GM18870 (cell line): ENCODE results near the gene LDLR.
"Not testable (repeated sequence)": the region's sequence is repeated elsewhere in the genome, so short reads cannot be mapped to it uniquely, and the experiment has no call there.

ENCODE experiments used
- ATAC-seq: cut with Tn5 transposase; IDR thresholded peaks from one replicate; pipeline ENCODE4 v1.9.1; 2021; ENCODE audit warnings: moderate library complexity; ENCODE audit not compliant: unreplicated experiment

Gene LDLR

DNA sequence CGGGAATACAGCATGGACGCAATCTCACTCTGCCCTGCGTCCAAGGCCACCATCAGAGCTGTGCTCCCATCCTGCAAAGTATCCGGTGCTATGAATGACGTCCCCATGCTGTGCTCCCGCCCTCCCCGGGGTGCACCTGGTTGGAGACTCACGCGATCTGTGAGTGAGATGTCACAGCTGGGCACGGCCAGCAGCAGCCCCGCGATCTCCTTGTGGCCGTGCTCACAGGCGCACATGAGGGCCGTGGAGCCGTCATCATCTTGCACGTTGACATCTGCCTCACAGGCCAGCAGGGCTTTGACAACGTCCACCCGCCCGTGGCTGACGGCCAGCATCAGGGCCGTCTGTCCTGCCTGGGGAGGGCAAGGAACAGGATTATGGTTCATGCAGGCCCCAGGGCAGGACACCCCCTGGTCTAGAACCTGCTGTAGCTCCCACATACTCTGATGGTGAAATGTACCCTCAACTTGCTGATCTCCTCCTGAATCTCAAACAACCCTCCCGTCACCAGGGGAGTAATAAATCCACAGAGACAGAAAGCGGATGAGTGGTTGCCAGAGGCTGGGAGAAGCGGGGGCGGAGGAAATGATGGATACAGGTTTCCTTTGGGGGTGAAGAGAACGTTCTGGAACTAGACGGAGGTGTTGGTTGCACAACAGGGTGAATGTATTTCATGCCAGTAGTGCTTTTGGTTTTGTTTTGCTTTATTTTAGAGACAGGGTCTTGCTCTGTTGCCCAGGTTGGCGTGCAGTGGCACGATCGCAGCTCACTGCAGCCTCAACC, 80.8 kb downstream of the LDLR start:
- no peak for ATAC-seq

DNA sequence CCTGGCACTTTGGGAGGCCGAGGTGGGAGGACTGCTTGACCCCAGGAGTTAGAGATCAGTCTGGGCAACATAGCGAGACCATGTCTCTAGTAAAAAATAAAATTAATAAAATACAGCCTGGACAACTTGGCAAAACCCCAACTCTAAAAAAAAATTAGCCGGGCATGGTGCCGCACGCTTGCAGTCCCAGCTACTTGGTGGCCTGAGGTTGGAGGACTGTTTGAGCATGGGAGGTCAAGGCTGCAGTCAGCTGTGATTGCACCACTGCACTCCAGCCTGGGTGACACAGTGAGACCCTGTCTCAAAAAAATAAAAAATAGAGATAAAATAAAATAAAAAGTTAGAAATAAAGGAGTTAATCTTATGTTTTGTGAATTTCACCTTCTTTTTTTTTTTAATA, 81.9 kb downstream of the LDLR start:
- no peak for ATAC-seq

DNA sequence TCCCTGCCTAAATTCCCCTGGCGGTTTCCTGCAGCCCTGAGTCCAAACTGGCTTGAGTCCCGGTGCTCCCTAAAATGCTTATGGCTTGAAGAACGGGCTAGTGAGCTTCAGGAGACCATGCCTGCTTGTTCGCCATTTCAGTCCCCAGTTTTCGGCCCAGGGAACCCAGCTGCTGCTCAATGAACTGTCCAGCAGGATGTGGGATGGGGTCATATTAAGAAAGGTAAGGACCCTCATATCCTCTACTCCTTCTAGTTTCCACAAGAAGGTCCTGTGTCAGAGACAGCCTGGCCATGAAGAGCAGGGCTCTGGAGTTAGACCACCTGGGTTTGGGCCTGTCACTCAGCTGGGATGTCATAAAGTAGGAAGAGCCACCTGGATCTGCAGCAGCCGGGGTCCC, 83.3 kb downstream of the LDLR start:
- ATAC-seq = no peak

DNA sequence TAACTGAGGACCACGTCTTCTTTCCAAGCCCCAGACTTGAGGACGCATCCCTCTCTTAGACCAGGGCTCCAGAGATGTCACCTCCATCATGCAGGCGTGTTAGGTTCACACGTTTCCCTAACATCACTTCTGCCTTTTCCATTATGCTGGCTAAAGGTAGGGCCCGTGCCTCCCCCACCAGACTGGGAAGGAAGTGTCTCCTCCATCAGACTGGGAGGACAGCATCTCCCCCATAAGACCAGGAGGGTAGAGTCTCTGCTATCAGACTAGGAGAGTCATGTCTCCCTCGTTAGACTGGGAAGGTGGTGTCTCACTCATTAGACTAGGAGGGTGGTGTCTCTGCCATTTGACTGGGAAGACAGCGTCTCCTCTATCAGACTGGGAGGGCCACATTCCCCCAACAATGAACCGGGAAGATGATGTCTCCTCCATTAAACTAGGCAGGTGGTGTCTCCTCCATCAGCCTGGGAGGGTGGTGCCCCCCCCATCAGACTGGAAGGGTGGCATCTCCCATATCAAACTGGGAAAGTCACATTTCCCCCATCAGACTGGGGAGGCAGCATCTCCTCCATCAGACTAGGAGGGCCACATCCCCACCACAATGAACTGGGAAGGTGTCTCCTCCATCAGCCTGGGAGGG, 84.4 kb downstream of the LDLR start:
- no peak for ATAC-seq

GRCh38 chr19:11174336-11174735, 85.1 kb downstream of the LDLR start:
- ATAC-seq = no peak

- no peak for ATAC-seq
Observed at GRCh38 chr19:11175920-11176319, 86.7 kb downstream of the LDLR start.

DNA sequence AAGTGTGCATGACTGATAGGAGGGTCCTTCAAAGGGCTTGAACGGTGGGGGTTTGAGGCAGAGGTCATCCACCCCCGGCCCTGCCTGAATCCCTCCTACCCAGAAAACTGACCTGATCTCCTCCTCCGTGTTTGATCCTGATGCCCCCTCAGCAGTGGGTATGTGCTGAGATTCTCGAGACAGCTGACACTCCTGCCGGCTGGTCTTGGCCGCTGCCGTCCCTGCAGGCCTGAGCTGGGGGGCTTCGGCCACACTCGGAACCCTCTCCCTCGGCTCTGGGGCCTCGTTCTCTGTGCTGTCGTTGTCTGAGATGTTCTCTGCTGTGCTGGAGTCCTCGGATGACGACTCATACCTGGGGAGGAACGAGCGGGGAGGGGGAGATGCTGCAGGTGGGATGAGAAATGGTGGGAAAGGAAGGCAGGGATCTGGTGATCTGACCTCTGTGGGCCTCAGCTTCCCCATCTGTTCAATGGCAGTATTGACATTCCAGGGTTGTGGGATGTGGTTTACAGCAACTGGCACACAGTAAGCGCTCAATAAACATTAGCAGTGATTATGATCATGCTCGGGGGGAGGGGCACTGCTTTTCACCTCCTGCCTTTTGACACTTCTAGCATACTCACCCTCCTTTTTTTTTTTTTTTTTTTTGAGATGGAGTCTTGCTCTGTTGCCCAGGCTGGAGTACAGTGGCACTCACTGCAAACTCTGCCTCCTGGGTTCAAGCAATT, 87.4 kb downstream of the LDLR start:
- ATAC-seq = no peak

GRCh38 chr19:11177592-11177991, 88.3 kb downstream of the LDLR start:
- no peak for ATAC-seq

DNA sequence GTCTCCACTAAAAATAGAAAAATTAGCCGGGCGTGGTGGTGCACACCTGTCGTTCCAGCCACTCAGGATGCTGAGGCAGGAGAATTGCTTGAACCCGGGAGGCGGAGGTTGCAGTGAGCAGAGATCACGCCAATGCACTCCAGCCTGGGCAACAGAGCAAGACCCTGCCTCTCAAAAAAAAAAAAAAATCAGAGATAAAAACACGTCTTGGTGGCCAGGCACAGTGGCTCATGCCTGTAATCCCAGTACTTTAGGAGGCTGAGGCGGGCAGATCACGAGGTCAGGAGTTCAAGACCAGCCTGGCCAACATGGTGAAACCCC, 89.8 kb downstream of the LDLR start:
- ATAC-seq = not testable (repeated sequence)

DNA sequence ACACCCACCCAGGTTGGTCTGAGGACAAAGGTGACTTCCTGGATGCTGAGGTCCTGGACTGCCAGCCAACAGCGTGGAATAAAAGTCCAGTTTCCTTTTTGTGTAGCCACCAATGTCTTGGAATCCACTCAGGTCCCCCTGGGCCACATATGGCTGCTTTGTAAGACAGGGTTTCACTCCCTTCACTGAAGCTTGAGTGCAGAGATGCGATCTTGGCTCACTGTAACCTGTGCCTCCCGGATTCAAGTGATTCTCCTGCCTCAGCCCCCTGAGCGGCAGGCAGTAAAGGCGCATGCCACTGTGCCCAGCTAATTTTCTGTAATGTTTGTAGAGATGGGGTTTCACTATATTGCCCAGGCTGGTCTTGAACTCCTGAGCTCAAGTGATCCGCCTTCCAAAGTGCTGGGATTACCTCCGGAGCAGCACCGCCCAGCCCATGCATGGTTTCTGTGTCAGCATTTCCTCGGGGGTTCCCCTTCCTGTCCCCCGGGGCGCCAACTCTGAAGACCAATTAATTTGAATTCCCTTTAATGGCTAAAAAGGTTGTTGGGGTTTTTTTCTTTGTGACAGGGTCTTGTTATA, 90.5 kb downstream of the LDLR start:
- no peak for ATAC-seq

DNA sequence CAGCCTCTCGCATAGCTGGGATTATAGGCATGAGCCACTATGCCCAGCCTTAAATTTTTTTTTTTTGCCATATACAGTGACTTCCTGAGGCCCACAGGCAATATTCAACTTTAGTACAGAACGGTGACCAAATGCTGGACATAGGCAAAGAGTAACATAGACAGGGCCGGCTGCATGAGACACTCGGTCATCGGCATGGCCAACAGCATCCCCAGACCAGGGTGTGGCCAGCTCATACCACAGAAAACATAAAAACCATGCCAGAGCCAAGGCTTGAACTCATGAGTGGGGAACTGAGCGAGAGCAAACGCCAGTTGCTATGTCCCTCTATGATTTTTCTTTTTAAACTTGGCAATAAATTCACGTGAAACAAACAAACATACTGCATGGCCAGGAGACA, 91.1 kb downstream of the LDLR start:
- no peak for ATAC-seq

- not testable (repeated sequence) for ATAC-seq
Observed at GRCh38 chr19:11180975-11181374, 91.7 kb downstream of the LDLR start.

GRCh38 chr19:11181488-11181887, 92.2 kb downstream of the LDLR start:
- no peak for ATAC-seq
